SK-MEL-5 (cell line): ENCODE results near the gene DNAJC5. TPM values are rescaled to one million over a fixed set of nuclear protein-coding genes. Genes with fewer than 3 reads are reported as not detected.
"Not testable (repeated sequence)": the region's sequence is repeated elsewhere in the genome, so short reads cannot be mapped to it uniquely, and the experiment has no call there.

Experiments
- DNase-seq: peaks from one replicate; pipeline ENCODE4 v3.0.0-alpha.2; 2016; ENCODE audit warnings: low read depth, low spot score
- in situ Hi-C: cut with HindIII; loops from 2 replicates; pipeline ENCODE4 v1.10.0; 2016; ENCODE audit warnings: low sequenced_read_pairs, high pct_unique_total_duplicates, low pct_unique_long_range_greater_than_20kb
- total RNA-seq: library from RNA; depleted of rRNA; stranded (reverse); fragments of >200 nt; shearing (Covaris generic); gene quantifications from 2 replicates; pipeline ENCODE4 v1.2.3, GENCODE V29; 2014

DNAJC5 gene
- total RNA-seq, 1 experiment from 2014 or later, result 58.1 TPM

- no peak for DNase-seq
- in situ Hi-C loops, result no loop called here
Measured at GRCh38 chr20:63966944-63967322, 72.0 kb downstream of the DNAJC5 start.

DNA sequence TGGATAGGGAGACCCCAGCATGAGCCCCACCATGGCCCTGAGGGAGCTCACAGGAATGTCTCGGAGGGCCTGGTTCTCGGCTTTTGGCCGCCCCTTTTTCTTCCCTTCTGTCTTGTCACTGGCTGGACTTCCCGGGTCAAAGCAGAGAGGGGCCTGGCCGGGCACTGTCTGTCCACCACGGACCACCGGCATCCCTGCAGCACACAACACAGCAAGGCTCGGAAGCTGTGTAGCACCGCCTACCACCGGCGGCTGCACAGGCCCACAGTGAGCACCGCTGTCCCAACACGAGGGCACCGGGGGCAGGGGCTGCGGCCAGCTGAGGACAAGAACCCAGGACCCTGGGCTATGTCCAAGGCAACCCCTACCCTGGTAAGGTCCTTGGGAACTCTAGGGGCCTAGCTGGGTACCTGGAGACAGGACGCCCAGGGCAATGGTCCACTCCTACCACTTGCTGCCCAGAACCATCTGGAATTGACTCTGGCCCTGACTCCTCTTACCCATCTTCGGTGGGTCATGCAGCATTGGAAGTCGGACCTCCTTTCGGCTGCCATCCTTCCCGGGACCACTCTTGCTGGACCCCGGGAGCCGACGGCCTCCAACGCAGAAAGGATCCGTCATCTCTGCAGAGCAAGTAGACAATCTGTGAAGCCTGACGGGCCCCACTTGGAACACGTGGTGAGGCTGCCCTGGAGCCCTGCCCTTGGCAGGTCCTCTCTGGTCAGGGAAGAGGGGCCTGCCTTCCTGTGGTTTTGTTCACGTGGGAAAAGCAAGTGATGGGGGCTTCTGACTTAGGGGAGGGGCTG is 72.6 kb downstream of the DNAJC5 start:
- in situ Hi-C loops, result no loop called here
- DNase-seq, result no peak

- in situ Hi-C loops, result no loop called here
- DNase-seq, result no peak
Measured at GRCh38 chr20:63968136-63968927, 73.4 kb downstream of the DNAJC5 start.

- no peak for DNase-seq
- in situ Hi-C loops, result no loop called here
Measured at GRCh38 chr20:63968928-63969760, 74.2 kb downstream of the DNAJC5 start.

- peak; percentile 70 for DNase-seq
- in situ Hi-C loops, result no loop called here
Measured at GRCh38 chr20:63969838-63970713, 75.2 kb downstream of the DNAJC5 start, which contains the start of gene ZNF512B. ZNF512B (minus strand) TSS chr20:63969930; CDS start chr20:63967950, 1,980 bp downstream.

DNA sequence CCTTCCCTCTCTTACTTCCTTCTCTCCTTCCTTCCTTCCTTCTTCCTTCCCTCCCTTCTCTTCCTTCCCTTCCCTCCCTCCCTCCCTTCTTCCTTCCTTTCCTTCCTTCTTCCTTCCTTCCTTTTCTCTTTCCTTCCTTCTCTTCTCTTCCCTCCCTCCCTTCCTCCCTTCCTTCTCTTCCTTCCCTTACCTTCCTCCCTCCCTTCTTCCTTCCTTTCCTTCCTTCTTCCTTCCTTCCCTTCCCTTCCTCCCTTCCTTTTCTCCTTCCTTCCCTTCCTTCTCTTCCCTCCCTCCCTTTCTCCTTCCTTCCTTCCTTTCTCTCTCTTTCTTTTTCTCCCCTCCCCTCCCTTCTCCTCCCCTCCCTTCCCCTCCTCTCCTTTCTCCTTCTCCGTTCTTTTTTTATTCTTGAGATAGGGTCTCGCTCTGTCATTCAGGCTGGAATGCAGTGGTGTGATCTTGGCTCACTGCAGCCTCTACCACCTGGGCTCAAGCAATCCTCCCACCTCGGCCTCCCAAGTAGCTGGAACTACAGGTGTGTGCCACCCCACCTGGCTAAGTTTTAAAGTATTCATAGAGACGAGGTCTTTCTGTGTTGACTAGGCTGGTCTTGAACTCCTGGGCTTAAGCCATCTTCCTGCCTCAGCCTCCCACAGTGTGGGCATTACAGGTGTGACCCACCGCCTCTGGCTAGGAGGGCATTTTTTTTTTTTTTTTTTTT is 75.9 kb downstream of the DNAJC5 start:
- no peak for DNase-seq
- in situ Hi-C loops, result no loop called here

DNA sequence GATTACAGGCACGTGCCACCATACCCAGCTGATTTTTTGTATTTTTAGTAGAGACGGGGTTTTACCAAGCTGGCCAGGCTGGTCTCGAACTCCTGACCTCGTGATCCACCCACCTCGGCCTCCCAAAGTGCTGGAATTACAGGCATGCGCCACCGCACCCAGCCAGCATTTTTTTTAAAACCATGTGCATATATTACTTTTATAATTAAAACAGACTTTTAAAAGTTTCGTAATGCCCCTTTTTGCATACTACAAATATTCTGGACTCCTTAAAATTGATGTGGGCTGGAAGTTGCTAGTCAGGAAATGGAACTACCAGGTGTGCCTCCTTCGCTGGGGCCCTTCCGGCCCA is 77.0 kb downstream of the DNAJC5 start:
- in situ Hi-C loops, DNase-seq: not testable (repeated sequence)

DNA sequence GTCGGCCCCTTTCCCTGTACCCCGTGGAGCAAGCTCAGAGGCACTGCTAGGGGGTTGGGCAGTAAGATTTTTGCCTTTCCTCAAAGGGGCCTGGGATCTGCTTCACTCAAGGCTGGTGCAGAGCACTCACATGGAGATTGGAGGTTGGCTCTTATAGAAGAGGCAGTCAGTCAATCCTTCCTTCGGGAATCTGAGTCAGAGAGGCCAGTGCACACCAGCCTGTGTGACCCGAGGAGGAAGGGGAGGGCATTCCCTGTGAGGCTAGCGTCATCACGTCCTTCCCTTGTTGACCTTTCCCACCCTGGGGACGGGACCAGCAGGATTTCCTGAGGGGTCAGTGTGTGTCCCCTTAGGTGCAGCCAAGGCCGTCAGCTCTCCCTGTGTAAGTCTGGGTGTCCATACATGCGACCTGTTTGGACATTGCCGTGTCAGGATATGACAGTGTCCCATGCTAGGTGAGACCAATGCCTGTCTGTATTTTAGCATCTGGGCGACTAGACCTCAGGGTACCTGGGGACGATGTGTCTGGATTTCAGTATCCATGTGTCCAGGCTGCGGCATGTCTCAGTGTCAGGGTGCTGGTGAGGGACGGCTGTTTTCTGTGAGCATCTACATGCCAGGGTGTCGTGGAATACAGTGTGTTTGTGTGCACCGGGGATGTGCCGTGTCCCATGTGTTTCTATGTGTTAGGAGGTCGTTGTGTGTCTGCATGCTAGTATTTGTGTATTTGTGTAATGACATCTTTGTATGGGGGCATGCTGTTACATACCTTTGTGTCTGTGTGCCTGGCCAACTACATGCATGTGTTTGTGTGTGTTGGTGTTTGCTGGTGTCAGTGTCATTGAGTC is 77.6 kb downstream of the DNAJC5 start:
- in situ Hi-C loops, result no loop called here
- no peak for DNase-seq

- no peak for DNase-seq
- in situ Hi-C loops, result no loop called here
Measured at GRCh38 chr20:63973160-63973479, 78.2 kb downstream of the DNAJC5 start.

GRCh38 chr20:63973636-63974401 is 78.9 kb downstream of the DNAJC5 start:
- peak; percentile 89 for DNase-seq
- in situ Hi-C loops, result no loop called here

- DNase-seq, result no peak
- in situ Hi-C loops, result no loop called here
Measured at GRCh38 chr20:63974402-63975200, 79.7 kb downstream of the DNAJC5 start.

DNA sequence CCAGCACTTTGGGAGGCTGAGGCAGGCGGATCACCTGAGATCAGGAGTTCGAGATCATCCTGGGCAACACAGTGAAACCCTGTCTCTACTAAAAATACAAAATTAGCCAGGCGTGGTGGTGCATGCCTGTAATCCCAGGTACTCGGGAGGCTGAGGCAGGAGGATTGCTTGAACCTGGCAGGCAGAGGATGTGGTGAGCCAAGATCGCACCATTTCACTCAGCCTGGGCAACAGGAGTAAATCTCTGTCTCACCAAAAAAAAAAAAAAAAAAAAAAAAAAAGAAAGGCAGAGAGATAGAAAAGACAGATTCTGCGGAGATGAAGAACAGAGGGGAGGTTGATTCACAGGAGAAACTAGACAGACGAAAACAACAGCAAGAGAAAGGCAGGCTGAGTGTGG is 81.6 kb downstream of the DNAJC5 start:
- in situ Hi-C loops, DNase-seq: not testable (repeated sequence)

GRCh38 chr20:63976980-63977738 is 82.2 kb downstream of the DNAJC5 start:
- no peak for DNase-seq

DNA sequence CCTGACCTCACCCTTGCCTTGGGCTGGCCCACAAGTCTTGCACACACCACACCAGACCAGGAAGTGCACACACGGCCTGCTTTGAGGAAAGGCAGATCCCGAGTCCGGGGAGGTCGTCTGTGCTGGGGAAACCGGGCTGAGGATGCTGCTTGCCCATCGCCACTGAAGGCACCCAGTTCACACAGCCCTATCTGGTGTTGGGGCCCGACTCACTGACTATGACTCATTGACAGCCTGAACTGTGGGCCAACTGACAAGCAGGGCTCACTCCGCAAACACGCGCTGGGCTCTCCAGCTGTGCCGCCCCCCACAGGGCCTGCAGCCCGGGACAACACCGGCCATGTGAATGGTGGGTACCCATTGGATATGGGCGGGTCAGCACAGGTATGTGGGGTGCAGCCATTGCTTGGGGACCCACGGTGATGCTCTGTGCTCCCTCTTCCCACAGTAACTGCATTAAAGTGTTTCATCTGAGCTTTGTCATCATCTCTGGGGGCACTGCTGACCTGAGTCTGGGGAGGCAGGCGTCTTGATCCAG is 82.9 kb downstream of the DNAJC5 start:
- in situ Hi-C loops, result no loop called here
- DNase-seq, result no peak

More at GRCh38 chr20:63976980-63977738, 82.2 kb downstream of the DNAJC5 start:
- in situ Hi-C loops, result no loop called here
